Mesendoderm (in vitro differentiated cells): Measurements from ENCODE around the gene TRPC4. TPM values are rescaled to one million over a fixed set of nuclear protein-coding genes. Genes with fewer than 3 reads are reported as not detected.

ENCODE experiments used
- DNase-seq: peaks from one replicate; pipeline ENCODE4 v3.0.0; 2013
- H2AK5ac ChIP-seq: 2 replicates; pipeline ENCODE4 v1.6.1; 2013; ENCODE audit warnings: low read length, inconsistent platforms
- H2BK120ac ChIP-seq: 2 replicates; pipeline ENCODE4 v1.6.1; 2013; ENCODE audit warnings: low read depth, mild to moderate bottlenecking, low read length, moderate library complexity, mixed read lengths
- H2BK15ac ChIP-seq: replicated peaks from 2 replicates; pipeline ENCODE4 v1.6.1; 2013; ENCODE audit warnings: low read depth, mild to moderate bottlenecking, moderate library complexity
- H2BK5ac ChIP-seq: 2 replicates; pipeline ENCODE4 v1.6.1; 2013; ENCODE audit warnings: low read length, inconsistent platforms
- H3K18ac ChIP-seq: 2 replicates; pipeline ENCODE4 v1.6.1; 2013; ENCODE audit warnings: mild to moderate bottlenecking, low read length, mixed read lengths
- H3K23ac ChIP-seq: one replicate; pipeline ENCODE4 v1.6.1; 2013; ENCODE audit warnings: low read length
- H3K27ac ChIP-seq: 2 replicates; pipeline ENCODE4 v1.5.1; 2013; ENCODE audit warnings: low read depth, mild to moderate bottlenecking, inconsistent platforms, low read length, moderate library complexity
- H3K27me3 ChIP-seq: 2 replicates; pipeline ENCODE4 v1.6.1; 2013; ENCODE audit warnings: low read length, control low read depth, mild to moderate bottlenecking, inconsistent platforms; ENCODE audit not compliant: insufficient read depth, poor library complexity
- H3K36me3 ChIP-seq: 2 replicates; pipeline ENCODE4 v1.6.1; 2013; ENCODE audit warnings: low read length, inconsistent platforms; ENCODE audit not compliant: control insufficient read depth, insufficient read depth
- H3K4ac ChIP-seq: one replicate; pipeline ENCODE4 v1.6.1; 2013; ENCODE audit warnings: low read depth, mild to moderate bottlenecking, low read length, moderate library complexity
- H3K4me1 ChIP-seq: 2 replicates; pipeline ENCODE4 v1.6.1; 2013; ENCODE audit warnings: low read depth, low read length, inconsistent platforms; ENCODE audit not compliant: control insufficient read depth
- H3K4me2 ChIP-seq: 2 replicates; pipeline ENCODE4 v1.6.1; 2013; ENCODE audit warnings: low read length
- H3K4me3 ChIP-seq: 2 replicates; pipeline ENCODE4 v1.5.1; 2013; ENCODE audit warnings: mild to moderate bottlenecking, low read length
- H3K56ac ChIP-seq: one replicate; pipeline ENCODE4 v1.6.1; 2013; ENCODE audit warnings: low read length
- H3K79me1 ChIP-seq: 2 replicates; pipeline ENCODE4 v1.6.1; 2013; ENCODE audit warnings: low read length, inconsistent platforms
- H3K79me2 ChIP-seq: 2 replicates; pipeline ENCODE4 v1.6.1; 2013; ENCODE audit warnings: mild to moderate bottlenecking, low read length; ENCODE audit not compliant: control insufficient read depth, insufficient read depth
- H3K9ac ChIP-seq: 2 replicates; pipeline ENCODE4 v1.6.1; 2013; ENCODE audit warnings: low read length, inconsistent platforms
- H4K5ac ChIP-seq: one replicate; pipeline ENCODE4 v1.6.1; 2013; ENCODE audit warnings: low read length
- H4K8ac ChIP-seq: one replicate; pipeline ENCODE4 v1.6.1; 2013; ENCODE audit warnings: low read depth, mild to moderate bottlenecking, control low read depth, low read length, moderate library complexity
- WGBS: extraction: QIAGEN DNeasy Blood & Tissue Kit; methylation state at CpG from one replicate; pipeline ENCODE4 v1.1.7; 2013; ENCODE audit warnings: low lambda C conversion rate, missing lambda C conversion rate; ENCODE audit not compliant: insufficient coverage; ENCODE audit errors: extremely low coverage; 5-methylcytosine and 5-hydroxymethylcytosine counted together
- polyA plus RNA-seq, 2 experiments: library from polyadenylated mRNA; stranded (reverse); fragments of 200-250 nt; gene quantifications; one replicate each; pipeline ENCODE4 v1.2.3, GENCODE V29; 2013

The TRPC4 gene
- polyA plus RNA-seq (2013, experiment 1 of 2) = 6.1 TPM
- polyA plus RNA-seq (2013, experiment 2 of 2) = 5.9 TPM

- H3K56ac ChIP-seq = peak within 1 kb of the TSS; percentile 92
- H3K9ac ChIP-seq = peak within 1 kb of the TSS; percentile 73
- peak within 1 kb of the TSS; percentile 85 for H3K23ac ChIP-seq
- no peaks in the 10 kb centered on the region for H3K36me3 ChIP-seq
- peak within 1 kb of the TSS; percentile 35 for H3K27ac ChIP-seq
- H3K4me3 ChIP-seq = peak within 1 kb of the TSS; percentile 63
- no peak within 1 kb of the TSS for H2BK120ac ChIP-seq
- H4K5ac ChIP-seq = no peak within 1 kb of the TSS
- no peaks in the 10 kb centered on the region for H3K79me1 ChIP-seq
- peaks cover 2% of the 10 kb centered on the region for H3K4me1 ChIP-seq
- no peak within 1 kb of the TSS for H2BK15ac ChIP-seq
- peak within 1 kb of the TSS; percentile 41 for H3K4ac ChIP-seq
- DNase-seq = peak; percentile 91
- no peak within 1 kb of the TSS for H4K8ac ChIP-seq
- no CpG with 5 or more reads among the region's 43 CpGs for WGBS
- H3K27me3 ChIP-seq = no peaks in the 10 kb centered on the region
- peak within 1 kb of the TSS; percentile 97 for H3K4me2 ChIP-seq
- no peak within 1 kb of the TSS for H2AK5ac ChIP-seq
- H2BK5ac ChIP-seq = peak within 1 kb of the TSS; percentile 11
- no peaks in the 10 kb centered on the region for H3K79me2 ChIP-seq
- H3K18ac ChIP-seq = peak within 1 kb of the TSS; percentile 77
These were observed at the start of gene TRPC4 for GRCh38 chr13:37869756-37870488. TRPC4 (minus strand) TSS chr13:37869772; CDS start chr13:37783333, 86,439 bp downstream.

GRCh38 chr13:37918751-37919150 is 49.2 kb upstream of the TRPC4 start:
- Histone ChIP-seq H3K4me3 (no peak overlapping the region), H3K9ac (no peak overlapping the region), H3K27me3 (no peaks in the 10 kb centered on the region), H3K4me1 (no peaks in the 10 kb centered on the region), H3K4me2 (no peak overlapping the region), H3K79me2 (no peaks in the 10 kb centered on the region), H4K8ac (no peak overlapping the region), H2BK120ac (no peak overlapping the region), H3K56ac (no peak overlapping the region), H2AK5ac (no peak overlapping the region), H4K5ac (no peak overlapping the region), H3K4ac (no peak overlapping the region), H2BK15ac (no peak overlapping the region), H3K36me3 (no peaks in the 10 kb centered on the region), H2BK5ac (no peak overlapping the region), H3K79me1 (no peaks in the 10 kb centered on the region), H3K18ac (no peak overlapping the region), H3K23ac (no peak overlapping the region), H3K27ac (no peak overlapping the region)
- peak; percentile 51 for DNase-seq
- WGBS = no CpG with 5 or more reads among the region's 4 CpGs

- no peak overlapping the region for H2BK15ac ChIP-seq
- H4K5ac ChIP-seq = no peak overlapping the region
- peak overlapping the region; percentile 56 for H4K8ac ChIP-seq
- H3K4ac ChIP-seq = no peak overlapping the region
- no peak overlapping the region for H2AK5ac ChIP-seq
- DNase-seq = no peak
- no peaks in the 10 kb centered on the region for H3K4me1 ChIP-seq
- H3K27me3 ChIP-seq = no peaks in the 10 kb centered on the region
- no peak overlapping the region for H3K9ac ChIP-seq
- H2BK5ac ChIP-seq = no peak overlapping the region
- no peak overlapping the region for H3K4me2 ChIP-seq
- H3K18ac ChIP-seq = no peak overlapping the region
- H3K79me1 ChIP-seq = no peaks in the 10 kb centered on the region
- H3K79me2 ChIP-seq = no peaks in the 10 kb centered on the region
- H3K23ac ChIP-seq = no peak overlapping the region
- no peak overlapping the region for H2BK120ac ChIP-seq
- WGBS = no CpG with 5 or more reads among the region's 3 CpGs
- H3K4me3 ChIP-seq = no peak overlapping the region
- H3K27ac ChIP-seq = no peak overlapping the region
- no peaks in the 10 kb centered on the region for H3K36me3 ChIP-seq
- no peak overlapping the region for H3K56ac ChIP-seq
These were observed 48.6 kb upstream of the TRPC4 start for GRCh38 chr13:37918116-37918714.

GRCh38 chr13:37914781-37915391 is 45.3 kb upstream of the TRPC4 start:
- peak overlapping the region; percentile 49 for H3K27ac ChIP-seq
- H3K4me3 ChIP-seq = no peak overlapping the region

GRCh38 chr13:37910790-37911189 is 41.2 kb upstream of the TRPC4 start:
- H3K23ac ChIP-seq = no peak overlapping the region
- no peak overlapping the region for H4K8ac ChIP-seq
- no peak overlapping the region for H3K18ac ChIP-seq
- H3K79me2 ChIP-seq = no peaks in the 10 kb centered on the region
- H3K36me3 ChIP-seq = no peaks in the 10 kb centered on the region
- no peak overlapping the region for H2BK15ac ChIP-seq
- H2BK120ac ChIP-seq = no peak overlapping the region
- DNase-seq = no peak
- no peak overlapping the region for H3K4me2 ChIP-seq
- H3K27me3 ChIP-seq = no peaks in the 10 kb centered on the region
- H3K4me3 ChIP-seq = no peak overlapping the region
- no peaks in the 10 kb centered on the region for H3K4me1 ChIP-seq
- no peak overlapping the region for H3K56ac ChIP-seq
- no peaks in the 10 kb centered on the region for H3K79me1 ChIP-seq
- no CpG with 5 or more reads among the region's 1 CpG for WGBS
- no peak overlapping the region for H3K4ac ChIP-seq
- H2AK5ac ChIP-seq = no peak overlapping the region
- no peak overlapping the region for H4K5ac ChIP-seq
- no peak overlapping the region for H3K27ac ChIP-seq
- H3K9ac ChIP-seq = no peak overlapping the region
- H2BK5ac ChIP-seq = no peak overlapping the region

More at GRCh38 chr13:37914781-37915391, 45.3 kb upstream of the TRPC4 start:
- Histone ChIP-seq H2BK120ac (no peak overlapping the region), H3K4me1 (no peaks in the 10 kb centered on the region), H3K9ac (no peak overlapping the region), H3K4me2 (no peak overlapping the region), H3K79me1 (no peaks in the 10 kb centered on the region), H3K27me3 (no peaks in the 10 kb centered on the region), H4K8ac (no peak overlapping the region), H2AK5ac (no peak overlapping the region), H4K5ac (no peak overlapping the region), H3K56ac (no peak overlapping the region), H3K4ac (no peak overlapping the region), H3K23ac (no peak overlapping the region), H2BK15ac (no peak overlapping the region), H3K18ac (no peak overlapping the region), H3K36me3 (no peaks in the 10 kb centered on the region), H2BK5ac (no peak overlapping the region), H3K79me2 (no peaks in the 10 kb centered on the region)
- DNase-seq = peak; percentile 45
- no CpG with 5 or more reads among the region's 2 CpGs for WGBS
